ENCODE data around the gene LRRC4C. TPM values are rescaled to one million over a fixed set of nuclear protein-coding genes. Genes with fewer than 3 reads are reported as not detected.

Gene LRRC4C
- total RNA-seq, 1 donor from 2014 or later: 2.7 TPM

GRCh38 chr11:40360206-40360798 is 1099.2 kb downstream of the LRRC4C start:
- no peak overlapping the region for H3K27ac ChIP-seq
- no peak overlapping the region for H3K9ac ChIP-seq
- no peaks in the 10 kb centered on the region for H3K36me3 ChIP-seq
- H4K20me1 ChIP-seq (ENCODE audit: low read depth): no peaks in the 10 kb centered on the region
- no peak for TF ChIP-seq CTCF (IDR thresholded peaks at IDR 0.05)
- TF ChIP-seq EZH2phosphoT487 (IDR thresholded peaks at IDR 0.05): no peak
- TF ChIP-seq EZH2 (IDR thresholded peaks at IDR 0.05): no peak
- no peak overlapping the region for H3K4me3 ChIP-seq
- DNase-seq (ENCODE audit: low spot score): no peak
- Mint-ChIP-seq H3K27me3 (ENCODE audit: insufficient read depth, low read depth) (no peaks in the 10 kb centered on the region), H3K9me3 (peaks cover 4% of the 10 kb centered on the region), H3K4me3 (no peak overlapping the region), H3K27ac (no peak overlapping the region), H3K4me1 (peaks cover 7% of the 10 kb centered on the region), H3K36me3 (no peaks in the 10 kb centered on the region)
- H3F3A ChIP-seq (ENCODE audit: low read depth): no peaks in the 10 kb centered on the region
- H3K4me2 ChIP-seq: no peak overlapping the region
- no peak overlapping the region for H2AFZ ChIP-seq (replicated peaks)
- H3K9me3 ChIP-seq (ENCODE audit: low read depth): no peaks in the 10 kb centered on the region
- no peaks in the 10 kb centered on the region for H3K4me1 ChIP-seq
- no peaks in the 10 kb centered on the region for H3K27me3 ChIP-seq
- H3K79me2 ChIP-seq (ENCODE audit: low read depth): no peaks in the 10 kb centered on the region

GRCh38 chr11:40354121-40354520 is 1105.3 kb downstream of the LRRC4C start:
- Histone ChIP-seq H4K20me1 (ENCODE audit: low read depth) (no peaks in the 10 kb centered on the region), H3K4me2 (no peak overlapping the region), H3K4me3 (no peak overlapping the region), H3K4me1 (no peaks in the 10 kb centered on the region), H3K27ac (no peak overlapping the region), H3K27me3 (no peaks in the 10 kb centered on the region), H3K79me2 (ENCODE audit: low read depth) (no peaks in the 10 kb centered on the region), H3K9me3 (ENCODE audit: low read depth) (no peaks in the 10 kb centered on the region), H3K9ac (no peak overlapping the region), H3F3A (ENCODE audit: low read depth) (no peaks in the 10 kb centered on the region), H3K36me3 (no peaks in the 10 kb centered on the region), H2AFZ (replicated peaks) (no peak overlapping the region)
- Mint-ChIP-seq H3K27ac (no peak overlapping the region), H3K9me3 (peaks cover 1% of the 10 kb centered on the region), H3K27me3 (ENCODE audit: insufficient read depth, low read depth) (no peaks in the 10 kb centered on the region), H3K36me3 (no peaks in the 10 kb centered on the region), H3K4me3 (no peak overlapping the region), H3K4me1 (peaks cover 7% of the 10 kb centered on the region)
- no peak for TF ChIP-seq EZH2phosphoT487 (IDR thresholded peaks at IDR 0.05)
- no peak for TF ChIP-seq CTCF (IDR thresholded peaks at IDR 0.05)
- no peak for TF ChIP-seq EZH2 (IDR thresholded peaks at IDR 0.05)
- DNase-seq (ENCODE audit: low spot score): no peak

DNA sequence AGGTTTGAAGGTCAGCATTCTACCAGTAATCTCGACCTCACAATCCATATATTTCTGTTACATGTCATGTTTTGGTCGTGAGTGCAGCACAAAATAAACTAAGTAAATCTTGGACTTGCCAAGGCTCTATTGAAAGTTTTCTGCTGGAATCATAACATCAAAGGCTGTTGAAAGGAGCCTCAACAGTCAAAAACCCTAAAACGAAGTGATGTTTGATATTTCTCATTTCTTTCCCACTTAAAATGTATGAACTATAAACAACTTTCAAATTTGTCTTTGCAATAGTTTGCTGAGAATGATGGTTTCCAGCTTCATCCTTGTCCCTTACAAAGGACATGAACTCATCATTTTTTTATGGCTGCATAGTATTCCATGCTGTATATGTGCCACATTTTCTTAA is 1118.5 kb downstream of the LRRC4C start:
- Histone ChIP-seq H3K4me3 (no peak overlapping the region), H3F3A (ENCODE audit: low read depth) (no peaks in the 10 kb centered on the region), H3K36me3 (no peaks in the 10 kb centered on the region), H3K4me2 (no peak overlapping the region), H3K27ac (no peak overlapping the region), H2AFZ (replicated peaks) (no peak overlapping the region), H3K4me1 (no peaks in the 10 kb centered on the region), H3K9ac (no peak overlapping the region), H3K9me3 (ENCODE audit: low read depth) (no peaks in the 10 kb centered on the region), H3K79me2 (ENCODE audit: low read depth) (no peaks in the 10 kb centered on the region), H3K27me3 (no peaks in the 10 kb centered on the region), H4K20me1 (ENCODE audit: low read depth) (no peaks in the 10 kb centered on the region)
- Mint-ChIP-seq H3K36me3 (no peaks in the 10 kb centered on the region), H3K9me3 (peaks cover 14% of the 10 kb centered on the region), H3K4me1 (peaks cover 3% of the 10 kb centered on the region), H3K27ac (no peak overlapping the region), H3K27me3 (ENCODE audit: insufficient read depth, low read depth) (no peaks in the 10 kb centered on the region), H3K4me3 (no peak overlapping the region)
- no peak for DNase-seq (ENCODE audit: low spot score)
- TF ChIP-seq EZH2 (IDR thresholded peaks at IDR 0.05): no peak

DNA sequence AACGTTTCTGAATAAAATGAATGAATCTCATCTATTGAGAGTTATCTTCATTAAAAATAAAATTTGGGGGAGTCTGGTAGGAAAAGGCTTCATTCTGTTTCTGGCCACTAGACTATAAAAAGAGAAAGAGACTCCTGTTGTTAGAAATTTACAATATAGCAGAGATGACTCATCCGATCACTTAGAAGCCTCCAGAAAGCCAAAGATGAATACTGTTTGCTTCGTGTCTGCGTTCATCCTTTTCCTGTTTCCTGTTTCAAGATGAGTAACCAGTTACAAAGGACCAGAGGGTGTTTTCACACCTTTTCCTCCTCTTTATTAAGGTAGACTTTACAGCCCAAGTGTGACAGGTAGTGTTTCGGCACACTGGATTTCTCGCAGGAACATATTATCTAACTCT is 1120.7 kb downstream of the LRRC4C start:
- H3K4me2 ChIP-seq: no peak overlapping the region
- peak overlapping the region; percentile 23 for H2AFZ ChIP-seq (replicated peaks)

More for the DNA sequence above, 1120.7 kb downstream of the LRRC4C start:
- Mint-ChIP-seq H3K36me3 (no peaks in the 10 kb centered on the region), H3K27ac (no peak overlapping the region), H3K27me3 (ENCODE audit: insufficient read depth, low read depth) (no peaks in the 10 kb centered on the region), H3K4me3 (no peak overlapping the region), H3K4me1 (peaks cover 3% of the 10 kb centered on the region), H3K9me3 (peaks cover 9% of the 10 kb centered on the region)
- no peak for DNase-seq (ENCODE audit: low spot score)
- no peaks in the 10 kb centered on the region for H3F3A ChIP-seq (ENCODE audit: low read depth)
- H4K20me1 ChIP-seq (ENCODE audit: low read depth): no peaks in the 10 kb centered on the region
- no peaks in the 10 kb centered on the region for H3K27me3 ChIP-seq
- no peaks in the 10 kb centered on the region for H3K79me2 ChIP-seq (ENCODE audit: low read depth)
- no peaks in the 10 kb centered on the region for H3K9me3 ChIP-seq (ENCODE audit: low read depth)
- no peak overlapping the region for H3K9ac ChIP-seq
- no peak overlapping the region for H3K4me3 ChIP-seq
- H3K36me3 ChIP-seq: no peaks in the 10 kb centered on the region
- no peaks in the 10 kb centered on the region for H3K4me1 ChIP-seq
- H3K27ac ChIP-seq: no peak overlapping the region
- TF ChIP-seq EZH2 (IDR thresholded peaks at IDR 0.05) (no peak), EZH2phosphoT487 (IDR thresholded peaks at IDR 0.05) (no peak), CTCF (IDR thresholded peaks at IDR 0.05) (no peak)
